NOMO-1 (cell line): Measurements from ENCODE around the gene MDM1.

Source experiments
- DNase-seq, 2 experiments: peaks; one replicate each; lab custom pipeline; 2025; ENCODE audit not compliant: unreplicated experiment in 2 of 2; lab: John Stamatoyannopoulos, UW

The MDM1 gene

GRCh38 chr12:68326716-68327115, 5.4 kb downstream of the MDM1 start:
- DNase-seq: no peak

- no peak for DNase-seq
Observed at GRCh38 chr12:68325966-68326365, 6.2 kb downstream of the MDM1 start.

- DNase-seq: no peak
Observed at GRCh38 chr12:68324531-68324930, 7.6 kb downstream of the MDM1 start.

GRCh38 chr12:68321140-68321539, 11.0 kb downstream of the MDM1 start:
- DNase-seq: no peak

GRCh38 chr12:68319988-68320623, 12.1 kb downstream of the MDM1 start:
- no peak for DNase-seq

GRCh38 chr12:68317047-68317667, 15.0 kb downstream of the MDM1 start:
- peak in 1 of 2 experiments; percentile 61 for DNase-seq

- DNase-seq: no peak
Observed at GRCh38 chr12:68310370-68310769, 21.8 kb downstream of the MDM1 start.

GRCh38 chr12:68306564-68306963, 25.6 kb downstream of the MDM1 start:
- no peak for DNase-seq

- DNase-seq: no peak
Observed at GRCh38 chr12:68305278-68305677, 26.9 kb downstream of the MDM1 start.

- DNase-seq: no peak
Observed at GRCh38 chr12:68304626-68305025, 27.5 kb downstream of the MDM1 start.

- DNase-seq: no peak
Observed at GRCh38 chr12:68303850-68304249, 28.3 kb downstream of the MDM1 start.

GRCh38 chr12:68297929-68298328, 34.2 kb downstream of the MDM1 start:
- DNase-seq: no peak

GRCh38 chr12:68294251-68294650, 37.9 kb downstream of the MDM1 start:
- DNase-seq: no peak

- DNase-seq: no peak
Observed at GRCh38 chr12:68293347-68293746, 38.8 kb downstream of the MDM1 start.

- DNase-seq: no peak
Observed at GRCh38 chr12:68292151-68292943, 39.8 kb downstream of the MDM1 start.

GRCh38 chr12:68291396-68292036, 40.6 kb downstream of the MDM1 start:
- DNase-seq: no peak

- no peak for DNase-seq
Observed at GRCh38 chr12:68290126-68290525, 42.0 kb downstream of the MDM1 start.

- no peak for DNase-seq
Observed at GRCh38 chr12:68287106-68287505, 45.1 kb downstream of the MDM1 start.

GRCh38 chr12:68286396-68286795, 45.8 kb downstream of the MDM1 start:
- DNase-seq: no peak

- no peak for DNase-seq
Observed at GRCh38 chr12:68285541-68285940, 46.6 kb downstream of the MDM1 start.

- peak; percentile 3 to 28 for DNase-seq
Observed at GRCh38 chr12:68281322-68282077, 50.7 kb downstream of the MDM1 start.
